C4-2B (cell line): ENCODE data around the gene MRTFB.
A peak's percentile ranks its signal among the peaks of the same experiment; 100 is the strongest.
"Not testable (repeated sequence)": the region's sequence is repeated elsewhere in the genome, so short reads cannot be mapped to it uniquely, and the experiment has no call there.

ENCODE experiments used
- H3K27ac ChIP-seq: fragments of 450-650 bp; 2 replicates; pipeline ENCODE4 v1.5.1; 2017
- CTCF ChIP-seq: fragments of 450-650 bp; conservative IDR thresholded peaks from 2 replicates; pipeline ENCODE4 v1.5.1; 2017; ENCODE audit warnings: mild to moderate bottlenecking
- ZFX ChIP-seq: fragments of 450-650 bp; IDR thresholded peaks from 2 replicates; pipeline ENCODE4 v1.6.1; 2017

Gene MRTFB

GRCh38 chr16:14113344-14113743, 42.2 kb downstream of the MRTFB start:
- TF ChIP-seq ZFX, result no peak
- TF ChIP-seq CTCF, result no peak
- no peak overlapping the region for H3K27ac ChIP-seq

- no peak for TF ChIP-seq CTCF
- TF ChIP-seq ZFX, result no peak
Measured at GRCh38 chr16:14117051-14117450, 45.9 kb downstream of the MRTFB start.

GRCh38 chr16:14119799-14120198, 48.7 kb downstream of the MRTFB start:
- H3K27ac ChIP-seq, result no peak overlapping the region
- no peak for TF ChIP-seq CTCF
- no peak for TF ChIP-seq ZFX

More at GRCh38 chr16:14117051-14117450, 45.9 kb downstream of the MRTFB start:
- H3K27ac ChIP-seq, result peak overlapping the region; percentile 7; the same call in 1 of the 2 replicates

GRCh38 chr16:14120335-14120734, 49.2 kb downstream of the MRTFB start:
- H3K27ac ChIP-seq, result no peak overlapping the region
- TF ChIP-seq CTCF, result no peak
- no peak for TF ChIP-seq ZFX

- H3K27ac ChIP-seq, result no peak overlapping the region
- TF ChIP-seq CTCF (no peak), ZFX (no peak)
Measured at GRCh38 chr16:14121142-14121541, 50.0 kb downstream of the MRTFB start.

- no peak for TF ChIP-seq ZFX
- no peak for TF ChIP-seq CTCF
- no peak overlapping the region for H3K27ac ChIP-seq
Measured at GRCh38 chr16:14121872-14122271, 50.8 kb downstream of the MRTFB start.

GRCh38 chr16:14122430-14122829, 51.3 kb downstream of the MRTFB start:
- not testable (repeated sequence) for H3K27ac ChIP-seq

GRCh38 chr16:14125000-14125681, 54.0 kb downstream of the MRTFB start:
- TF ChIP-seq CTCF (no peak), ZFX (no peak)
- H3K27ac ChIP-seq, result no peak overlapping the region
